GM12878 (cell line): ENCODE data around the gene TRIM46. TPM values are rescaled to one million over a fixed set of nuclear protein-coding genes. Genes with fewer than 3 reads are reported as not detected.

Source experiments
- ATF7 ChIP-seq: fragments of 450-650 bp; IDR thresholded peaks from 2 replicates; pipeline ENCODE4 v1.6.1; 2016; ENCODE audit warnings: low read depth, mild to moderate bottlenecking
- ESRRA ChIP-seq: IDR thresholded peaks from 2 replicates; pipeline ENCODE4 v1.6.1; 2012; ENCODE audit warnings: mild to moderate bottlenecking, low read length, improper control_type of control experiment
- IKZF2 ChIP-seq, 2 experiments: fragments of 450-650 bp; IDR thresholded peaks; 2 replicates each; pipeline ENCODE4 v1.6.1; 2017; ENCODE audit warnings: mild to moderate bottlenecking in 2 of 2, moderate library complexity in 2 of 2
- MXI1 ChIP-seq: fragments of 150-350 bp; IDR thresholded peaks from 2 replicates; pipeline ENCODE4 v1.6.1; 2011; ENCODE audit warnings: low read depth, mild to moderate bottlenecking, inconsistent platforms, low read length, improper control_type of control experiment
- RCOR1 ChIP-seq: conservative IDR thresholded peaks from 2 replicates; pipeline ENCODE4 v1.6.1; 2012; ENCODE audit warnings: low read depth, low read length, improper control_type of control experiment
- TCF7 ChIP-seq: IDR thresholded peaks from 2 replicates; pipeline ENCODE4 v1.6.1; 2014; ENCODE audit warnings: antibody characterized with exemption, borderline replicate concordance
- ZNF592 ChIP-seq: fragments of 450-650 bp; IDR thresholded peaks from 2 replicates; pipeline ENCODE4 v1.6.1; 2017; ENCODE audit warnings: mild to moderate bottlenecking, moderate library complexity
- ZNF687 ChIP-seq: fragments of 450-650 bp; IDR thresholded peaks from 2 replicates; pipeline ENCODE4 v1.6.1; 2017; ENCODE audit warnings: mild to moderate bottlenecking, moderate library complexity
- polyA plus RNA-seq, 11 experiments: library from polyadenylated mRNA; depleted of rRNA in 4 of 11; unstranded in 6 of 11; stranded (reverse) in 5 of 11; fragments of >200 nt; fragmentation: Nextera tagmentation in 4 of 11; fragmentation: Illumina TruSeq in 1 of 11; extraction: Ambion mirVana in 4 of 11; extraction: Trizol in 1 of 11; gene quantifications; 1 replicate in 1 of 11; 2 replicates in 10 of 11; pipeline versions ENCODE4 v1.2.1 to v1.2.3, GENCODE V29; 2011 to 2016; ENCODE audit warnings: inconsistent platforms in 2 of 11, missing spikeins in 2 of 11, low read depth in 1 of 11
- total RNA-seq, 4 experiments: library from RNA; depleted of rRNA in 3 of 4; stranded (reverse); fragments of >200 nt in 3 of 4; fragmentation: Illumina TruSeq in 1 of 4; extraction: Trizol in 1 of 4; gene quantifications; 2 replicates each; pipeline versions ENCODE4 v1.2.1 to v1.2.3, GENCODE V29; 2013 to 2021

Gene TRIM46
- total and polyA plus RNA-seq, 10 of the 15 experiments (the other 5 are each of a cell fraction or from before 2014, with no cell fraction given): 0.08 to 3.1 (median 0.97) TPM

- TF ChIP-seq ZNF687: 0 out of 2 replicates have a peak, but pooled peaks have one; percentile 12
- TF ChIP-seq ATF7: no peak
- no peak for TF ChIP-seq TCF7
- TF ChIP-seq ESRRA: no peak
- no peak for TF ChIP-seq MXI1
- no peak for TF ChIP-seq RCOR1
- no peak; a peak in 1 of 4 replicates for TF ChIP-seq IKZF2 (IDR thresholded peaks at IDR 0.05)
- 0 out of 2 replicates have a peak, but pooled peaks have one; percentile 42 for TF ChIP-seq ZNF592
Measured at GRCh38 chr1:155176544-155177071, 3.0 kb downstream of the TRIM46 start (continued).
